HG03108 (cell line): ENCODE measurements around the gene LPAR4.
"Not testable (repeated sequence)": the region's sequence is repeated elsewhere in the genome, so short reads cannot be mapped to it uniquely, and the experiment has no call there.

ENCODE experiments used
- ATAC-seq: cut with Tn5 transposase; IDR thresholded peaks from one replicate; pipeline ENCODE4 v1.9.1; 2021; ENCODE audit warnings: moderate library complexity; ENCODE audit not compliant: unreplicated experiment

The LPAR4 gene

GRCh38 chrX:78747489-78747888, at the start of gene LPAR4:
TSS of gene LPAR4 (plus strand) at chrX:78747720. CDS start at chrX:78754870, 7,150 bp downstream.
- ATAC-seq = no peak

GRCh38 chrX:78706071-78706470, 41.4 kb upstream of the LPAR4 start:
- ATAC-seq = no peak

GRCh38 chrX:78708262-78708661, 39.3 kb upstream of the LPAR4 start:
- no peak for ATAC-seq

- ATAC-seq = no peak
Observed at GRCh38 chrX:78708816-78709215, 38.7 kb upstream of the LPAR4 start.

GRCh38 chrX:78710171-78710570, 37.3 kb upstream of the LPAR4 start:
- no peak for ATAC-seq

- no peak for ATAC-seq
Observed at GRCh38 chrX:78712336-78712735, 35.2 kb upstream of the LPAR4 start.

GRCh38 chrX:78725287-78725686, 22.2 kb upstream of the LPAR4 start:
- no peak for ATAC-seq

- ATAC-seq = no peak
Observed at GRCh38 chrX:78746496-78746895, 1.0 kb upstream of the LPAR4 start.

- no peak for ATAC-seq
Observed at GRCh38 chrX:78747971-78748370, 451 bp downstream of the LPAR4 start.

- ATAC-seq = no peak
Observed at GRCh38 chrX:78748846-78749245, 1.3 kb downstream of the LPAR4 start.

- no peak for ATAC-seq
Observed at GRCh38 chrX:78753571-78753970, 6.1 kb downstream of the LPAR4 start.

- peak; percentile 92 for ATAC-seq
Observed at GRCh38 chrX:78754917-78755316, 7.4 kb downstream of the LPAR4 start.

GRCh38 chrX:78759081-78759480, 11.6 kb downstream of the LPAR4 start:
- no peak for ATAC-seq

- ATAC-seq = no peak
Observed at GRCh38 chrX:78769101-78769755, 21.7 kb downstream of the LPAR4 start.

GRCh38 chrX:78769946-78770345, 22.4 kb downstream of the LPAR4 start:
- ATAC-seq = no peak

- ATAC-seq = no peak
Observed at GRCh38 chrX:78796916-78797315, 49.4 kb downstream of the LPAR4 start.

GRCh38 chrX:78800114-78800513, 52.6 kb downstream of the LPAR4 start:
- ATAC-seq = no peak

- ATAC-seq = no peak
Observed at GRCh38 chrX:78800694-78801093, 53.2 kb downstream of the LPAR4 start.

- no peak for ATAC-seq
Observed at GRCh38 chrX:78801522-78801921, 54.0 kb downstream of the LPAR4 start.

- ATAC-seq = not testable (repeated sequence)
Observed at GRCh38 chrX:78802526-78802925, 55.0 kb downstream of the LPAR4 start.
